Tibial artery (tissue), 4 donors: Measurements from ENCODE around the gene SIMC1.

Source experiments
- DNase-seq, 2 donors: peaks; one replicate each; pipeline ENCODE4 v3.0.0-alpha.2; 2019
- H3K27ac ChIP-seq, 2 donors: fragments of 200-600 bp; sonication (generic) in 1 of 2; 1 replicate in 1 of 2; 2 replicates in 1 of 2; pipeline ENCODE4 v1.5.1; 2018 to 2019; ENCODE audit warnings: mild to moderate bottlenecking in 1 of 2
- H3K27me3 ChIP-seq, 2 donors: fragments of 200-600 bp; sonication (generic) in 1 of 2; one replicate each; pipeline versions ENCODE4 v1.5.1 to v1.6.0; 2016 to 2019
- H3K36me3 ChIP-seq, 3 donors: fragments of 200-600 bp; sonication (generic) in 2 of 3; one replicate each; pipeline ENCODE4 v1.5.1; 2016 to 2019; ENCODE audit warnings: mild to moderate bottlenecking in 2 of 3
- H3K4me1 ChIP-seq, 4 donors: fragments of 200-600 bp; sonication (generic) in 2 of 4; 1 replicate in 3 of 4; 2 replicates in 1 of 4; pipeline ENCODE4 v1.5.1; 2016 to 2019
- H3K4me3 ChIP-seq, 2 donors: fragments of 200-600 bp; sonication (generic) in 1 of 2; 1 replicate in 1 of 2; 2 replicates in 1 of 2; pipeline ENCODE4 v1.5.1; 2018 to 2019; ENCODE audit warnings: mild to moderate bottlenecking in 2 of 2
- H3K9me3 ChIP-seq, 3 donors: fragments of 200-600 bp; sonication (generic) in 1 of 3; one replicate each; pipeline ENCODE4 v1.5.1; 2016 to 2019
- intact Hi-C: fragments of 100-400 bp; cut with DNase I; formaldehyde crosslinking; loops from one replicate; pipeline ENCODE4 v1.15.0; 2023; ENCODE audit warnings: low total_unique reads
- TF ChIP-seq, protein P1 (sequence below), 2 experiments: fragments of 200-600 bp in 1 of 2; fragments of 450-650 bp in 1 of 2; IDR thresholded peaks; one replicate each; pipeline ENCODE4 v1.5.1; 2017 to 2019; ENCODE audit warnings: antibody characterized with exemption in 2 of 2, mild to moderate bottlenecking in 1 of 2, moderate library complexity in 1 of 2

SIMC1 gene

DNA sequence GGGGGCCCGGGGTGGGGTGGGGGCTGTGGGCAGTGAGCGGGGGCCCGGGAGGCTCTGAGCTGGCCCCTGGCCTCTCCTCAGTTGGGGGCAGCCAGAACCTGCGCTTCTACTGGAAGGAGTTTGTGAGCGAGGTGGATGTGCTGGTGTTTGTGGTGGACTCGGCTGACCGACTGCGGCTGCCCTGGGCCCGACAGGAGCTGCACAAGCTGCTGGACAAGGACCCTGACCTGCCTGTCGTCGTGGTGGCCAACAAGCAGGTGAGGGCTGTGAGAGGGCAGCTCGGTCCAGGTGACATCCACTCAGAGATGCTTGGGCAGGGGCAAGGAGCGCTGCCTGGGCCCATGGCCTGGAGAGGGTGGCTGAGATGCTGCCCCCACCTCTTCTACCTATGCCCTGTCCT lies 130.5 kb downstream of the SIMC1 start:
- H3K27ac ChIP-seq: no peak overlapping the region
- no peak for DNase-seq
- H3K9me3 ChIP-seq: no peaks in the 10 kb centered on the region
- H3K27me3 ChIP-seq: no peaks in the 10 kb centered on the region
- H3K4me1 ChIP-seq: peaks cover 0 to 27% (median 15%) of the 10 kb centered on the region in 4 donors
- peaks cover 29 to 51% (median 32%) of the 10 kb centered on the region in 3 donors for H3K36me3 ChIP-seq
- H3K4me3 ChIP-seq: no peak overlapping the region
- TF ChIP-seq, protein P1, sequence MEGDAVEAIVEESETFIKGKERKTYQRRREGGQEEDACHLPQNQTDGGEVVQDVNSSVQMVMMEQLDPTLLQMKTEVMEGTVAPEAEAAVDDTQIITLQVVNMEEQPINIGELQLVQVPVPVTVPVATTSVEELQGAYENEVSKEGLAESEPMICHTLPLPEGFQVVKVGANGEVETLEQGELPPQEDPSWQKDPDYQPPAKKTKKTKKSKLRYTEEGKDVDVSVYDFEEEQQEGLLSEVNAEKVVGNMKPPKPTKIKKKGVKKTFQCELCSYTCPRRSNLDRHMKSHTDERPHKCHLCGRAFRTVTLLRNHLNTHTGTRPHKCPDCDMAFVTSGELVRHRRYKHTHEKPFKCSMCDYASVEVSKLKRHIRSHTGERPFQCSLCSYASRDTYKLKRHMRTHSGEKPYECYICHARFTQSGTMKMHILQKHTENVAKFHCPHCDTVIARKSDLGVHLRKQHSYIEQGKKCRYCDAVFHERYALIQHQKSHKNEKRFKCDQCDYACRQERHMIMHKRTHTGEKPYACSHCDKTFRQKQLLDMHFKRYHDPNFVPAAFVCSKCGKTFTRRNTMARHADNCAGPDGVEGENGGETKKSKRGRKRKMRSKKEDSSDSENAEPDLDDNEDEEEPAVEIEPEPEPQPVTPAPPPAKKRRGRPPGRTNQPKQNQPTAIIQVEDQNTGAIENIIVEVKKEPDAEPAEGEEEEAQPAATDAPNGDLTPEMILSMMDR (IDR thresholded peaks at IDR 0.05): no peak
- intact Hi-C loops: no loop called here

- Histone ChIP-seq H3K4me3 (no peak overlapping the region), H3K9me3 (no peaks in the 10 kb centered on the region), H3K27me3 (no peaks in the 10 kb centered on the region), H3K4me1 (peaks cover 0 to 25% (median 11%) of the 10 kb centered on the region in 4 donors), H3K36me3 (peaks cover 29 to 51% (median 32%) of the 10 kb centered on the region in 3 donors), H3K27ac (no peak overlapping the region)
- DNase-seq: no peak
- intact Hi-C loops: no loop called here
- TF ChIP-seq, protein P1 (IDR thresholded peaks at IDR 0.05): no peak
Observed at GRCh38 chr5:176369934-176370711, 131.9 kb downstream of the SIMC1 start.

DNA sequence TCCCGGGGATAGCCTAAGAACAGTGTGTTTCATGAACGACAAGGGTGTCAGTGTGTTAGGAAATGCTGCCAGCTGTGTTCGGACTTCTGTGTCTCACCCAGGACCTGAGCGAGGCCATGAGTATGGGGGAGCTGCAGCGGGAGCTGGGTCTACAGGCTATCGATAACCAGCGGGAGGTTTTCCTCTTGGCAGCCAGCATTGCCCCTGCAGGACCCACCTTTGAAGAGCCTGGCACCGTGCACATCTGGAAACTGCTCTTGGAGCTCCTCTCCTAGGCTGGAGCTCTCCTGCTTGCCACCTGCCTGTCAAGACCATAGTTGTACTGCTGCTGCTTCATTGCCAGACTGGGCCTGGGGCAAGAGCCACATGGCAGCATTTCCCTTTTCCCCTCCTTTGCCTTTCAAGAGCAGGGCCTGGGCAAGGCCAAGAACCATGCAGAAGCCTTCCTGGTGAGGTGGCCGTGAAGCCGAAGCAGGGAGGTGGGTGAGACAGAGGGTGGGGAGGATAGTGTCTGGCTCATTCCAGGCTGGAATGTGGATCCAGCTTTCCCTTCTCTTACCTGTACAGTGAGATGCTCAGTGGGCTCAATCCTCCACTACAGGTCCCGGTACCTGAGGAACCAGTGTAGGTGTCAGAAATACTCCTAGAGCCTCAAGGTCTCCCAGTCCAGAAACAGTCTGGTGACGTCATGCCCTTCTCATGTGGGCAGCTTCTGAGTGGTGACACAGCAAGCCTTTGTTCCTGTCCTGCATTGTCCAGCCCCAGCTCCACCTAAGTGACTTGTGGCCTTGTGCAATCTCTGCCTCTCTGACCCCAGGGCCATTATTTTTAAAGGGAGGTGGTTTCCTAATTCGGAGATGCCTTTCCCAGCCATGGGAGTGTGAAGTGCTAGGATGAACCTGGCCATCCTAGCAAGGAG lies 133.7 kb downstream of the SIMC1 start:
- Histone ChIP-seq H3K4me3 (no peak overlapping the region), H3K27me3 (no peaks in the 10 kb centered on the region), H3K27ac (peak overlapping the region in 1 of 2 donors; percentile 39), H3K36me3 (peaks cover 29 to 57% (median 32%) of the 10 kb centered on the region in 3 donors), H3K4me1 (peaks cover 0 to 16% (median 7%) of the 10 kb centered on the region in 4 donors), H3K9me3 (no peaks in the 10 kb centered on the region)
- TF ChIP-seq, protein P1 (IDR thresholded peaks at IDR 0.05): no peak
- intact Hi-C loops: no loop called here
- no peak for DNase-seq

DNA sequence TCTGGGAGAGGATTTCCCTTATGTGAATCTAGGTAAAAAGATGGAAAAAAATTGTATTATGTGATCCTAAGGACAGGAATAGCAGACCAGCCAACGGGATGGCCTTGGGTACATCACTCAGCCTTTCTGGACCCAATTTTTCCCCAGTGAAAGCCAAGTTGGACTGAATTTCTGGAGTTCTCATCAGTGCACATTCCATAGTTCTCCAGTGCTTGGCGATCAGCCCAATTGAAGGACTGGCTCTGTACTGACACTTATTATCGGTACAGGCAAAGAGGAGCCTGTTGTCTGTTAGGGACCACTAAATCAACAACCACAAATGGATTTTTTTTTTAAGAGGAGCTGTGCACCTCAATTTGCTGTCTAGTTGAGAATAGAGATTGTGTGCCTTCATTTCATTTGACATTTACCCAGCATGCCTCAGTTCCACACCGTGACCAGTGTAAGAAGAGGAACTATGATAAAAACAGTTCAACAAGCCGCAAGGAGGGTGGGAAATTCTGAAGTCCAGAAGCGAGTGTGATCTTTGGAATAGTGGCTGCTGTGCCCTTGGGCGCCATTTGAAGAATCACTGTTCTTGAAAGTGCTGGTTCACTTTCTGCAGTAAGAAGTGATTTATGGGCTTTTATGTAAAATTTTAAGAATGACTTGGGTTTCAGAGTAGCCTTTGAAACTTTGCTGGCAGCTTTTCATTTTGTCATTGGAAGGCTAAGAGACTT lies 135.0 kb downstream of the SIMC1 start:
- TF ChIP-seq, protein P1 (IDR thresholded peaks at IDR 0.05): no peak
- Histone ChIP-seq H3K27ac (peak overlapping the region; percentile 8 to 39), H3K4me1 (peaks cover 0 to 16% (median 7%) of the 10 kb centered on the region in 4 donors), H3K4me3 (no peak overlapping the region), H3K36me3 (peaks cover 23 to 47% (median 26%) of the 10 kb centered on the region in 3 donors), H3K9me3 (no peaks in the 10 kb centered on the region), H3K27me3 (no peaks in the 10 kb centered on the region)
- peak in 1 of 2 donors; percentile 64 for DNase-seq
- intact Hi-C loops: no loop called here

GRCh38 chr5:176379881-176380280 lies 141.7 kb downstream of the SIMC1 start:
- H3K36me3 ChIP-seq: peaks cover 0 to 37% (median 28%) of the 10 kb centered on the region in 3 donors
- TF ChIP-seq, protein P1 (IDR thresholded peaks at IDR 0.05): no peak
- no peak overlapping the region for H3K4me3 ChIP-seq
- DNase-seq: no peak
- H3K9me3 ChIP-seq: no peaks in the 10 kb centered on the region
- peaks cover 0 to 22% (median 15%) of the 10 kb centered on the region in 4 donors for H3K4me1 ChIP-seq
- H3K27me3 ChIP-seq: no peaks in the 10 kb centered on the region
- H3K27ac ChIP-seq: no peak overlapping the region
- intact Hi-C loops: no loop called here
